Smooth muscle cell (in vitro differentiated cells): ENCODE data around the gene COL1A1. TPM values are rescaled to one million over a fixed set of nuclear protein-coding genes. Genes with fewer than 3 reads are reported as not detected.

Source experiments
- DNase-seq: peaks from one replicate; lab custom pipeline; 2025; ENCODE audit not compliant: unreplicated experiment; lab: John Stamatoyannopoulos, UW
- H2AFZ ChIP-seq: fragments of 200-600 bp; sonication (generic); 2 replicates; pipeline ENCODE4 v1.6.0; 2016; ENCODE audit warnings: antibody characterized with exemption, low read depth, mild to moderate bottlenecking
- H3F3A ChIP-seq: fragments of 200-600 bp; sonication (generic); 2 replicates; pipeline ENCODE4 v1.6.0; 2017; ENCODE audit warnings: antibody characterized with exemption, low read depth
- H3K27ac ChIP-seq: fragments of 200-600 bp; sonication (generic); 2 replicates; pipeline ENCODE4 v1.5.1; 2016; ENCODE audit warnings: low read depth, mild to moderate bottlenecking
- H3K27me3 ChIP-seq: fragments of 200-600 bp; sonication (generic); 2 replicates; pipeline ENCODE4 v1.6.1; 2016; ENCODE audit warnings: low read depth, mild to moderate bottlenecking
- H3K36me3 ChIP-seq: fragments of 200-600 bp; sonication (generic); 2 replicates; pipeline ENCODE4 v1.5.1; 2016; ENCODE audit warnings: low read depth
- H3K4me1 ChIP-seq: fragments of 200-600 bp; sonication (generic); 2 replicates; pipeline ENCODE4 v1.5.1; 2016; ENCODE audit warnings: low read depth
- H3K4me2 ChIP-seq: fragments of 200-600 bp; sonication (generic); 2 replicates; pipeline ENCODE4 v1.6.0; 2016; ENCODE audit warnings: mild to moderate bottlenecking
- H3K4me3 ChIP-seq: fragments of 200-600 bp; sonication (generic); 2 replicates; pipeline ENCODE4 v1.5.1; 2016; ENCODE audit warnings: mild to moderate bottlenecking
- H3K79me2 ChIP-seq: fragments of 200-600 bp; sonication (generic); 2 replicates; pipeline ENCODE4 v1.6.0; 2016; ENCODE audit warnings: low read depth, mild to moderate bottlenecking
- H3K9ac ChIP-seq: fragments of 200-600 bp; sonication (generic); 2 replicates; pipeline ENCODE4 v1.6.0; 2016; ENCODE audit warnings: low read depth
- H3K9me3 ChIP-seq: fragments of 200-600 bp; sonication (generic); replicated peaks from 2 replicates; pipeline ENCODE4 v1.5.1; 2016; ENCODE audit warnings: low read depth
- H4K20me1 ChIP-seq: fragments of 200-600 bp; sonication (generic); 2 replicates; pipeline ENCODE4 v1.6.0; 2016; ENCODE audit warnings: low read depth
- CTCF ChIP-seq: fragments of 200-600 bp; sonication (generic); IDR thresholded peaks from 2 replicates; pipeline ENCODE4 v1.5.1; 2017; ENCODE audit warnings: borderline replicate concordance, mild to moderate bottlenecking, antibody characterized with exemption; ENCODE audit not compliant: insufficient read depth, poor library complexity, severe bottlenecking
- WGBS: methylation state at CpG from one replicate; pipeline ENCODE4 v1.1.7; 2016; ENCODE audit warnings: low lambda C conversion rate; 5-methylcytosine and 5-hydroxymethylcytosine counted together
- polyA plus RNA-seq: library from polyadenylated mRNA; unstranded; fragments of >200 nt; fragmentation: Nextera tagmentation; extraction: Ambion mirVana; gene quantifications from 2 replicates; pipeline ENCODE4 v1.2.1, GENCODE V29; 2016
- total RNA-seq: library from RNA; depleted of rRNA; stranded (reverse); fragments of >200 nt; gene quantifications from 2 replicates; pipeline ENCODE4 v1.2.3, GENCODE V29; 2014

The COL1A1 gene
- total and polyA plus RNA-seq, 2 experiments from 2014 or later: 4,141 to 25,649 TPM

GRCh38 chr17:50218771-50219315, 17.4 kb upstream of the COL1A1 start:
- H3K9ac ChIP-seq: peak overlapping the region; percentile 92
- no peak for DNase-seq
- peak overlapping the region; percentile 24 for H3K4me3 ChIP-seq

GRCh38 chr17:50218071-50218759, 16.8 kb upstream of the COL1A1 start:
- H3K36me3 ChIP-seq: no peaks in the 10 kb centered on the region
- no peak for DNase-seq
- WGBS: 68% methylated on average over 3 of the region's 3 CpGs
- TF ChIP-seq CTCF: no peak
- H4K20me1 ChIP-seq: no peaks in the 10 kb centered on the region
- no peaks in the 10 kb centered on the region for H3K9me3 ChIP-seq
- no peak overlapping the region for H2AFZ ChIP-seq
- H3K4me2 ChIP-seq: peak overlapping the region; percentile 83
- H3K27ac ChIP-seq: peak overlapping the region; percentile 99
- peak overlapping the region; percentile 92 for H3K9ac ChIP-seq
- no peak overlapping the region for H3K4me3 ChIP-seq
- no peaks in the 10 kb centered on the region for H3K27me3 ChIP-seq
- H3K79me2 ChIP-seq: no peaks in the 10 kb centered on the region
- peaks cover 41% of the 10 kb centered on the region for H3F3A ChIP-seq
- H3K4me1 ChIP-seq: peaks cover 32% of the 10 kb centered on the region

More at GRCh38 chr17:50218771-50219315, 17.4 kb upstream of the COL1A1 start:
- H3K4me2 ChIP-seq: peak overlapping the region; percentile 83
- H3K9me3 ChIP-seq: no peaks in the 10 kb centered on the region
- no peak for TF ChIP-seq CTCF
- WGBS: 4% methylated on average over 1 of the region's 1 CpG
- peak overlapping the region; percentile 99 for H3K27ac ChIP-seq
- H4K20me1 ChIP-seq: no peaks in the 10 kb centered on the region
- H3K4me1 ChIP-seq: peaks cover 31% of the 10 kb centered on the region
- H3K79me2 ChIP-seq: no peaks in the 10 kb centered on the region
- no peaks in the 10 kb centered on the region for H3K27me3 ChIP-seq
- H3K36me3 ChIP-seq: no peaks in the 10 kb centered on the region
- H3F3A ChIP-seq: peaks cover 41% of the 10 kb centered on the region
- H2AFZ ChIP-seq: no peak overlapping the region

GRCh38 chr17:50217591-50217990, 16.2 kb upstream of the COL1A1 start:
- Histone ChIP-seq H3K9me3 (no peaks in the 10 kb centered on the region), H3F3A (peaks cover 41% of the 10 kb centered on the region), H3K36me3 (no peaks in the 10 kb centered on the region), H3K4me1 (peaks cover 38% of the 10 kb centered on the region), H3K27me3 (no peaks in the 10 kb centered on the region), H3K9ac (peak overlapping the region; percentile 92), H3K79me2 (no peaks in the 10 kb centered on the region), H3K4me3 (no peak overlapping the region), H2AFZ (no peak overlapping the region), H3K4me2 (peak overlapping the region; percentile 83), H4K20me1 (no peaks in the 10 kb centered on the region), H3K27ac (peak overlapping the region; percentile 99)
- DNase-seq: no peak
- 40% methylated on average over 3 of the region's 3 CpGs for WGBS
- no peak for TF ChIP-seq CTCF
